Placental epithelial cell (primary cell): ENCODE results near the gene PNPO. TPM values are rescaled to one million over a fixed set of nuclear protein-coding genes. Genes with fewer than 3 reads are reported as not detected.

Experiments
- total RNA-seq: library from RNA; depleted of rRNA; stranded (reverse); fragments of >200 nt; gene quantifications from 2 replicates; pipeline ENCODE4 v1.2.3, GENCODE V29; 2012

Gene PNPO
- total RNA-seq, result 14.1 and 36.0 TPM in 2 replicates

GRCh38 chr17:47941246-47942095 lies at the start of gene PNPO:
Gene PNPO, plus strand, starts transcription at chr17:47941571. Its CDS starts 105 bp downstream, at chr17:47941676.

GRCh38 chr17:47895856-47896671 lies 45.3 kb upstream of the PNPO start, which contains the start of gene SP2:
Gene SP2, plus strand, starts transcription at chr17:47896236. Its CDS starts 51 bp downstream, at chr17:47896287.

GRCh38 chr17:47957591-47958490 lies 16.5 kb downstream of the PNPO start, which contains the start of gene PRR15L:
Gene PRR15L, minus strand, starts transcription at chr17:47957883. Its CDS starts 4,649 bp downstream, at chr17:47953234.

GRCh38 chr17:47970725-47971499 lies 29.5 kb downstream of the PNPO start, which contains the start of gene CDK5RAP3:
Gene CDK5RAP3, plus strand, starts transcription at chr17:47971113. Its CDS starts 34 bp downstream, at chr17:47971147.

Other genes starting within 250 kb of the PNPO start
- gene TBKBP1, start 247.4 kb upstream of the PNPO start, total RNA-seq, result 13.0 and 20.4 TPM in 2 replicates
- not detected in 2 replicates for gene TBX21, start 208.3 kb upstream of the PNPO start, total RNA-seq
- gene OSBPL7, start 119.8 kb upstream of the PNPO start, total RNA-seq, result 20.4 and 31.0 TPM in 2 replicates
- gene MRPL10, start 110.0 kb upstream of the PNPO start, total RNA-seq, result 42.5 and 56.5 TPM in 2 replicates
- not detected in 2 replicates for gene LRRC46, start 109.9 kb upstream of the PNPO start, total RNA-seq
- 42.1 and 51.8 TPM in 2 replicates for gene SCRN2, start 100.3 kb upstream of the PNPO start, total RNA-seq
- gene SP6, start 90.4 kb upstream of the PNPO start, total RNA-seq, result 1.8 and 2.7 TPM in 2 replicates
- gene SP2, start 45.3 kb upstream of the PNPO start, total RNA-seq, result 2.4 and 3.1 TPM in 2 replicates
- 0.39 TPM in 1 of 2 replicates, not detected in the other for gene PRR15L, start 16.3 kb downstream of the PNPO start, total RNA-seq
- 60.7 and 82.1 TPM in 2 replicates for gene CDK5RAP3, start 29.5 kb downstream of the PNPO start, total RNA-seq
- gene COPZ2, start 96.2 kb downstream of the PNPO start, total RNA-seq, result 26.8 and 108 TPM in 2 replicates
- 90.1 and 110 TPM in 2 replicates for gene NFE2L1, start 106.8 kb downstream of the PNPO start, total RNA-seq
- gene CBX1, start 159.9 kb downstream of the PNPO start, total RNA-seq, result 37.7 and 50.0 TPM in 2 replicates
- gene SNX11, start 166.2 kb downstream of the PNPO start, total RNA-seq, result 5.5 and 10.8 TPM in 2 replicates